HL-60 (cell line): ENCODE results near the gene SMO.

ENCODE experiments used
- DNase-seq, 2 experiments: peaks; one replicate each; pipeline ENCODE4 v3.0.0-alpha.2; 2010 to 2020; ENCODE audit warnings: low read depth in 1 of 2, low spot score in 1 of 2
- H3K27ac ChIP-seq: fragments of 250-450 bp; sonication (Bioruptor Pico); replicated peaks from 2 replicates; pipeline ENCODE4 v1.5.1; 2020; ENCODE audit warnings: mild to moderate bottlenecking, moderate library complexity
- H3K27me3 ChIP-seq: fragments of 250-450 bp; sonication (Bioruptor Pico); 2 replicates; pipeline ENCODE4 v1.5.1; 2021; ENCODE audit warnings: mild to moderate bottlenecking, moderate library complexity; ENCODE audit not compliant: insufficient read depth, poor library complexity, severe bottlenecking
- H3K4me3 ChIP-seq: replicated peaks from 2 replicates; pipeline ENCODE4 v1.5.1; 2011; ENCODE audit warnings: mild to moderate bottlenecking, control low read depth, low read length; ENCODE audit not compliant: insufficient read depth
- CTCF ChIP-seq: IDR thresholded peaks from one replicate; pipeline ENCODE4 v1.5.1; 2011; ENCODE audit warnings: low read length, control low read depth, inconsistent platforms; ENCODE audit not compliant: insufficient read depth
- GABPA ChIP-seq: IDR thresholded peaks from 2 replicates; pipeline ENCODE4 v1.6.1; 2012; ENCODE audit warnings: low read depth
- POLR2AphosphoS5 ChIP-seq: IDR thresholded peaks from 2 replicates; pipeline ENCODE4 v1.6.1; 2012; ENCODE audit warnings: low read depth
- REST ChIP-seq: IDR thresholded peaks from 2 replicates; pipeline ENCODE4 v1.6.1; 2012; ENCODE audit warnings: low read depth; ENCODE audit not compliant: insufficient replicate concordance
- SPI1 ChIP-seq: IDR thresholded peaks from 2 replicates; pipeline ENCODE4 v1.6.1; 2012; ENCODE audit warnings: low read depth, mild to moderate bottlenecking, borderline replicate concordance

The SMO gene

GRCh38 chr7:129205987-129206785, 17.8 kb downstream of the SMO start:
- H3K4me3 ChIP-seq: no peak overlapping the region
- DNase-seq: no peak
- H3K27me3 ChIP-seq: peaks cover 3% of the 10 kb centered on the region
- no peak overlapping the region for H3K27ac ChIP-seq
- no peak for TF ChIP-seq SPI1
- TF ChIP-seq REST: no peak
- no peak for TF ChIP-seq CTCF
- no peak for TF ChIP-seq POLR2AphosphoS5
- TF ChIP-seq GABPA: no peak

GRCh38 chr7:129208667-129209066, 20.2 kb downstream of the SMO start:
- peaks cover 3% of the 10 kb centered on the region for H3K27me3 ChIP-seq
- no peak for TF ChIP-seq SPI1
- TF ChIP-seq REST: no peak
- no peak for TF ChIP-seq CTCF
- TF ChIP-seq POLR2AphosphoS5: no peak
- TF ChIP-seq GABPA: no peak
- H3K4me3 ChIP-seq: no peak overlapping the region
- no peak for DNase-seq
- no peak overlapping the region for H3K27ac ChIP-seq

GRCh38 chr7:129209067-129209926, 20.9 kb downstream of the SMO start:
- H3K27ac ChIP-seq: no peak overlapping the region
- DNase-seq: no peak
- no peak overlapping the region for H3K4me3 ChIP-seq
- H3K27me3 ChIP-seq: peaks cover 3% of the 10 kb centered on the region
- TF ChIP-seq SPI1: no peak

GRCh38 chr7:129210256-129210988, 22.0 kb downstream of the SMO start:
- H3K27me3 ChIP-seq: peaks cover 3% of the 10 kb centered on the region
- DNase-seq: peak in 1 of 2 experiments; percentile 68
- TF ChIP-seq SPI1 (no peak), REST (no peak), CTCF (peak; percentile 51), GABPA (no peak), POLR2AphosphoS5 (no peak)
- H3K27ac ChIP-seq: no peak overlapping the region
- no peak overlapping the region for H3K4me3 ChIP-seq
